GM21390 (cell line): Measurements from ENCODE around the gene COL4A6.
"Not testable (repeated sequence)": the region's sequence is repeated elsewhere in the genome, so short reads cannot be mapped to it uniquely, and the experiment has no call there.

Experiments
- ATAC-seq: cut with Tn5 transposase; IDR thresholded peaks from one replicate; pipeline ENCODE4 v1.9.1; 2021; ENCODE audit not compliant: unreplicated experiment

Gene COL4A6

DNA sequence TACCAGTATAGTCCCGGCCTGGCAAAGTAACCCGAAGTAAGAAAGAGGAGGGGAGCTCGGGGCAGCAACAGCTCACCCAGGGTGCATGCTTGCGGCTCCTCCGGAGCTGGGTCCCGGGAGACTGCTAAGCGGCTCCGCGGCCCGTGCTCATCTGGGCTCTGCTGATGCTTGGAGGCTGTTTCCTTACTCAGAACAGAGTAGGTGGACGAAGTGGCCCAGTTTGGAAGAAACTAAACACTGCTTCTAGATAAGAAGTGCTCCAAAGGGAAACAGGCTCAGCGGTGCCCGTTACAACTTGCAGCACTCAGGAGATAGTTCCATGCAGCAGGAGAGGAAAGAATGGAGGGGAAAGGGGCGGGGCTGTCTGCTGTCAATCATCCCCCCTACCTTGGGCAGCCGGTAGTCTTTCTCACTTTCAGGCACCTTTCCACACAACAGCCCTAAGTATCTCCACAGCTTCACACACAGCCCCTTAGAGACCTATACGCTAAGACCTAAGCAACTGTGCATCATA is at the start of gene COL4A6:
Gene COL4A6, minus strand, starts transcription at position 313 of the 514 bp plus-strand sequence. Its CDS starts 226 bp downstream, at position 87.
- ATAC-seq: no peak

- ATAC-seq: no peak
These were observed 47.7 kb upstream of the COL4A6 start for GRCh38 chrX:108485960-108486359.

- no peak for ATAC-seq
These were observed 46.0 kb upstream of the COL4A6 start for GRCh38 chrX:108484251-108484650.

DNA sequence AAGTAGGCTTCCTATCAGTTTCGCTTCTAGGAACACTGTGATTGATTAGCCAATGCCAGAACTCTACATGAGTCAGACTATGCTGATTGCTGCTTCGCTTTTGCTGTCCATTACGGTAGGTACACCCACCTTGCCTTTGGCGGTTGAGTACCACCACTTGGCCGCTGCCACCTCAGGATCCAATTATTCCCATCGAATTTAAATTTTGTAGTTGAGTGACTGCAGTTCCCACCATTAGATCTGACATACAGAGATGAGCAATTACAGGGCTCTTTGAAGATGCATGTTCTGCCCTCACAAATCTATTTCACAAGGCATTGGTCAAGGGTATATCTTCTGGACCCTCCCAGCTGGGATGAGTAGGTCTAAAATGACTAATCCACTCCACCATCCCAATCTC is 43.3 kb upstream of the COL4A6 start:
- ATAC-seq: not testable (repeated sequence)

DNA sequence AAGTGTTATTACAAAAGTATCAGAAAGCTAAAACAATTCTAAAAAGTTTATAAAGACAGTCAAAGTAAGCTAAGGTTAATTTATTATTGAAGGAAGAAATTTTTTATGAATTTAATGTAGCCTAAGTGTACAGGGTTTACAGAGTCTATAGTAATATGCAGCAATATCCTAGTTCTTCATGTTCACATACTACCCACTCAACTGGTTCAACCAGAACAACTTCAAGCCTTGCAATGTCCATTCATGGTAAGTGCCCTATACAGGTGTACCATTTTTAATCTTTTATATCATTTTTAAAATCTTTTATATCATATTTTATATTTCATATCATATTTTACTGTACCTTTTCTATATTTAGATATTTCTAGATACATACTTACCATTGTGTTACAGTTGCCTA is 35.8 kb upstream of the COL4A6 start:
- no peak for ATAC-seq

DNA sequence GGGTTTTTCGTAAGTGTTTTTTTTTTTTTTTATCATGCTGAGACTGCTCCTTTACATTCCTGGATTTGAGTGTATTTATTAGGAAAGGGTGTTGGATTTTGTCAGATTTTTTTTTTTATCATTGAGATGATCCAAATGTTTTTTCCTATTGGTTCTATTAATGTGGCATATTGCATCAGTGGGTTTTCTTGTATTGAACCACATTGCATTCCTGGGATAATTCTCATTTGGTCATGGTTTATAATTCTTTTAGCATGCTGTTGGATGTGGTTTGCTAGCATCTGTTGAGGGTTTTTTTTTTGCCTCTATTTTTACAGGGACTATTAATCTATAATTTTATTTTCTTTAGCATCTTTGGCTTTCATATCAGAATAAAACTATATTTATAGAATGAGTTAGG is 30.3 kb upstream of the COL4A6 start:
- ATAC-seq: no peak

DNA sequence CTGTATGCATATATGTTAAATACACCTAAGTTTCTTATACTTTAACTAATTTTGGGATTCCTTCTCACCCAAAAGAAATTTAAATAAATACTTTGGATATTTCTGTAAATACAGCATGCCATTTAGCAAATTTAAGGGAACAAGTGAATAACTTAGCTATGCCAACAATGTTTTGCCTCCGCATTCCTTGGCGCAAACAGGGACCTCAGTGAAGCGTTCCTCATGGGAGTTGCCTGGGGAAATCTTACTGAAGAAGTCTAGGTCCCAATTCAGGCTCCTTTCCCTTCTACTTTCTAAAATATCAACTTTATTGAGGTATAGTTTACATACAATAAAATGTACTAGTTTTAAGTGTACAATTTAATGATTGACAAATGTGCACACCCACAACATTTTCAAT is 26.4 kb upstream of the COL4A6 start:
- no peak for ATAC-seq

- ATAC-seq: no peak
These were observed 18.8 kb upstream of the COL4A6 start for GRCh38 chrX:108456971-108457477.

DNA sequence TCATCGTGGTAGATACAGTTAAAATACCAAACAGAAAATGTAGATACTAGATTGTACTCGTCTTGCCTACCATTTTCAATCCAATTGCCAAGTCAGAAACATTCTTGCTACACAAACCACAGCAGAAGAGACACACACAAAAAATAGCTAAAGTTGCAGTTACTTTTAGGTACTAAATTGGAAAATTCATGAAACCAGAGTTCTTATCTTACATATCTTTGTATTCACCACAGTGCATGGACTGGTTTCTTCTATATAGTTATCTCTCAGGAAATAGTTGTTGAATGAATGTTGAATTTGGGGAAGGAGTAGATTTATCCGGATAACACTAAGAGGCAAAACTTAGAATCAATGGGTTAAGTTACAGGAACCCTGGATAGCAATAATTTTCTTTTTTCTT is 15.6 kb upstream of the COL4A6 start:
- ATAC-seq: no peak

- no peak for ATAC-seq
These were observed 9.1 kb upstream of the COL4A6 start for GRCh38 chrX:108447303-108447702.

GRCh38 chrX:108442901-108443464 is 4.8 kb upstream of the COL4A6 start:
- no peak for ATAC-seq

DNA sequence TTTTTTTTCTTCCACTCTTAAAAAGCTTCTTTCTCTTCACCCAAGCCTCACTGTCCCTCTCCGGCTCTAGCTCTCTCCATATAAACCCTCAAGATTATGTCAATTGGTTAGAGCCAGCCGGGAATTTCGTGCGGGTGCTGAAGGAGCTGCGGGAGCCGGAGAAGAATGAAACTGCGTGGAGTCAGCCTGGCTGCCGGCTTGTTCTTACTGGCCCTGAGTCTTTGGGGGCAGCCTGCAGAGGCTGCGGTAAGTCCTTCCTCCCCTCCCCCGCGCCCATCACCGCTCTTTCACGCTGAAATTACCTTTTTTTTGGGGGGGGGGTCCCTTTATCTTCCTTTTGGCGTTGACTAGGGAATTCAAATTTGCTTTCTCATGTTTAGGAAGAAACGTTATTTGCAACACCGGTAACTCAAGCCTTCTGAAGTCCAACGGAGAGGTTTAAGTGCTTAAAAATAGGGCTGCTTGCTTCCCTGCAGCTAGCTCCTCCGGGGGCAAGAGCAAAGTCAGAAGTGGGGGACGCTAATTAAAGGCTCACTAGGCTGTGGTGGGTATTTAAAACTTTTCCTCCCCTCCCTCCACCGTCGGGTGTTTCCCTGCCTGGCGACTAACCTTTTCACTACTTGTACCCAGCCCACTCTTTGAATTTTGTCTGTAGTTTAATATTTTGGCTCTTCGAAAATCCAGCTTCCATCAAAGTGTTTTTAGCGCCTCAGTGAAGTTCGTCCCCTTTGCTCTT is 1.9 kb upstream of the COL4A6 start:
- no peak for ATAC-seq

- ATAC-seq: no peak
These were observed 1.3 kb upstream of the COL4A6 start, which contains the start of gene COL4A5 for GRCh38 chrX:108439426-108439942. COL4A5 (plus strand) TSS chrX:108439838; CDS start chrX:108440126, 288 bp downstream.

DNA sequence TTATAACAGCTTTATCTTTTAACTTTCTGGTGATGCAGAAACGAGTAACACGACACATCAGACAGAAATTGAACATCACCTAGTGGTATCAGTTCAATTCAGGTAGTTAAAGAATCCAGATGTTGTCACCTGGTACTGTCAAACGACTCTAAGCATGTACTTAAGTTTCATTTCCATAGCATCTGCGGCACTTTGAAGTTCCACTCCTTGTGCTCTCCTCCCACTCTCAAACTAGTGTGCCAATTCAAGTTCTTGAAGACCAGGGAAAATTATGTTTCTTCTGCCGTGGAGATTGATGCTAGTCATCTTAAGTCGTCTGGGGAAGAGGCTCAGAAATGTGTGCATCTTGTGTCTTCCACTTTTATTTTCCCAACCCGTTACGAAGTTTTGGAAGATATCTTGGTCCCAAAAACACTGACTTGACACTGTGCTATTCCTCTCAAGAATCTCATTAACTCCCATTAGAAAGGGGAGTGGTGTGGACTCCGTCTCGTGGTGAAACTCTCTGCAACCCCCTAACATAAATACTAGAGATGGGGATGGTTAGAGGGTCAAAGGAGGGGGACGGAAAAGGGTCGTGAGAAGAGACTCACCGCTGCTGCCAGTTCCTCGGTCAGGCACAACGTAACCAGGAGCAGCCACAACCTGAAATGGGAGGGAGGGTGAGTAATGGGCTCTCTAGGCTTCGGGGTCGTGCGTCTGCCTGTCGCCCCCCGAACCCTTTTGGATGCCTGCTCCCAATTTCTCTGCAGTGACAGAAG is 693 bp downstream of the COL4A6 start:
- no peak for ATAC-seq

DNA sequence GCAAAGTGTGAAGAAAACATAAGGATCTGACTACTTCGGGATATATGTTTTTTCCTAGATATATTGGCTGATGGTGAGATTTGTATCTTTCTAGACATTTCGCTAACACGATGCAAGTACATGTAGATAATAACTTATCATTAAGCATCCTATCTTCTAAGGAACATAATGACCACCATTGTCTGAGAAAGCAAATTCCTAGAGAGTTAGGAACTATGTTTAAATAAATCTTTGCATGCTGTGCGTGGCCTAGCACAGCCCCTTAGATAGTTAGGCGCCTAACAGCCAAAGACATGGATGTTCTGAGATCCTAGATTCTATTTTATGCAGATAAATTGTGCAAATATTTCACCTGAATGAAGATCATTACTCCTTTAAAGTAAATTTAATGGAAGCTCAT is 3.0 kb downstream of the COL4A6 start:
- ATAC-seq: no peak

DNA sequence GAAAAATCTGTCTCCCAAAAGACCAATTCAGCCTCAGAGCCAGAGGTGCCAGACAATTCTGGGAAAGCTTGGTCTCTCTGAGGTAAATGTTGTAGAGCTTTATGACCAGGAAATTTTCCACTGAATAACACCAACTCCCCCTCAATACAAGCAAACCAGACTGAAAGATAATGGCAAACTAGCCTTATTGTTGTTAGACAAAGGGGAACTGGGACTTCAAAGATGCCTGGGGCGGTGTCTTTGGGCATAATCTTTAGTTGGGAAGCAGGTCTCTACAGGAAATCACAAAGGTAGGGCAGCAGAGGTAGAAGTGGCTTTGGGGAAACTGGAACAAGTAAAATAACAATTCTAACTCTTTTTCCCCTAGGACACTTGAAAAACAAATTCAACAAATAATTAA is 12.0 kb downstream of the COL4A6 start:
- ATAC-seq: no peak

GRCh38 chrX:108420481-108420880 is 17.7 kb downstream of the COL4A6 start:
- no peak for ATAC-seq

- no peak for ATAC-seq
These were observed 18.8 kb downstream of the COL4A6 start for GRCh38 chrX:108419401-108419800.

DNA sequence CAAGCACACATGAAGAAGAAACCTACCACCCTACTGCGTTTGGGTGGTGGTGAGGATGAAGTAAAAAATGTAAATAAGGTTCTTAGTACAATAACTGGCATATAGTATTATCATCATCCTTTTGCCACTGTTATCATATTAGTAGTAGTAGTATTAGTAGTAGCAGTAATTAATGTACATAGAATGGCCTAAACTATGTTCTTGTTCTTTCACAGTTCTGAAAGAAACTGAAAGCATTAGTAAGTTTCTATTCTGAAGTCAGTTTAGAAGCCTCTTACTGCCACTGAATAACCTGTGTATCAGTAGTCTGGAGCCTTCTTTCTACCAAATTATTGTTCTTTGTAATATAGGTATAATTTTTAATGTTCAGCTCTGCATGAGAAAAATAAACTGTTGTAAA is 21.0 kb downstream of the COL4A6 start:
- ATAC-seq: peak; percentile 58

GRCh38 chrX:108415891-108416290 is 22.3 kb downstream of the COL4A6 start:
- no peak for ATAC-seq

DNA sequence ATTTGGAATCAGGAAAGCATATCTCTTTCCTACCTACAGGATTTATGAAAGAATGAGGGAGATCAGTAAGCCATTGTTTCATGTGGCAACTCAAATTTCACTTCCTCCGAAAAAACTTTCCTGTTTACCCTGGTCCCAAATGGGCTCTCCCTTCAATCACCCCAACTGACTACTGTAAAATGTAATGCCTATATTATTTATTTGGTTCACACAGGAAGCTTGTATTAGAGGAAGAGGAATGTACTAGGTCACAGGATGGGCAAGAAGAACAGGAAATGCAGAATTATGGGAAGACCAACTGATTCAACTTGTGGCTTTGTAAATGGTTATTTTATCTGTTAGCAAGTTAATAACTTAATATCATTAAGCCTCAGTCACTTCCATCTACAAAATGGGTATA is 23.1 kb downstream of the COL4A6 start:
- ATAC-seq: no peak
